Prostate gland (tissue), 2 donors: ENCODE results near the gene FAM234A. TPM values are rescaled to one million over a fixed set of nuclear protein-coding genes. Genes with fewer than 3 reads are reported as not detected.

Experiments used
- DNase-seq: peaks from one replicate; pipeline ENCODE4 v3.0.0-alpha.2; 2019; ENCODE audit warnings: low spot score
- H3K27ac ChIP-seq, 2 donors: fragments of 200-600 bp; sonication (generic); 2 replicates each; pipeline ENCODE4 v1.5.1; 2017 to 2019
- H3K27me3 ChIP-seq: fragments of 200-600 bp; sonication (generic); replicated peaks from 2 replicates; pipeline ENCODE4 v1.5.1; 2019; ENCODE audit not compliant: insufficient read depth
- H3K36me3 ChIP-seq, 2 donors: fragments of 200-600 bp; sonication (generic); 1 replicate in 1 of 2; 2 replicates in 1 of 2; pipeline versions ENCODE4 v1.5.1 to v1.8.1; 2017 to 2019
- H3K4me1 ChIP-seq: fragments of 200-600 bp; sonication (generic); replicated peaks from 2 replicates; pipeline ENCODE4 v1.5.1; 2019
- H3K4me3 ChIP-seq, 2 donors: fragments of 200-600 bp; sonication (generic); 2 replicates each; pipeline ENCODE4 v1.5.1; 2017 to 2019
- H3K9me3 ChIP-seq: fragments of 200-600 bp; sonication (generic); 2 replicates; pipeline ENCODE4 v1.5.1; 2017
- CTCF ChIP-seq, 4 experiments: fragments of 200-600 bp in 2 of 4; fragments of 450-650 bp in 2 of 4; sonication (generic) in 2 of 4; IDR thresholded peaks; 1 replicate in 3 of 4; 2 replicates in 1 of 4; pipeline ENCODE4 v1.5.1; 2016 to 2019; ENCODE audit warnings: antibody characterized with exemption in 4 of 4, mild to moderate bottlenecking in 2 of 4, moderate library complexity in 2 of 4
- POLR2A ChIP-seq: fragments of 450-650 bp; IDR thresholded peaks from one replicate; pipeline ENCODE4 v1.6.1; 2016; ENCODE audit warnings: antibody characterized with exemption, mild to moderate bottlenecking
- POLR2AphosphoS5 ChIP-seq: sonication (generic); formaldehyde crosslinking; IDR thresholded peaks from one replicate; pipeline ENCODE4 v1.6.1; 2017; ENCODE audit warnings: antibody characterized with exemption
- WGBS: methylation state at CpG from one replicate; pipeline ENCODE4 v1.1.5; 2018; 5-methylcytosine and 5-hydroxymethylcytosine counted together
- intact Hi-C: fragments of 100-400 bp; cut with DNase I; formaldehyde crosslinking; loops from one replicate; pipeline ENCODE4 v1.14.2; 2022
- total RNA-seq, 2 donors: library from RNA; depleted of rRNA; stranded (reverse); fragments of >200 nt; gene quantifications; one replicate each; pipeline ENCODE4 v1.1.0, GENCODE V29; 2016

The FAM234A gene
- total RNA-seq, 2 donors from 2014 or later: 83.8 to 114 TPM

GRCh38 chr16:189604-190186 lies 44.9 kb upstream of the FAM234A start:
- Histone ChIP-seq H3K9me3 (no peaks in the 10 kb centered on the region), H3K4me3 (no peak overlapping the region), H3K27ac (no peak overlapping the region), H3K36me3 (peaks cover 7 to 28% of the 10 kb centered on the region in 2 donors), H3K4me1 (no peaks in the 10 kb centered on the region), H3K27me3 (no peaks in the 10 kb centered on the region)
- DNase-seq: no peak
- 92% methylated on average over 34 of the region's 34 CpGs for WGBS
- no peak for TF ChIP-seq CTCF (IDR thresholded peaks at IDR 0.05)
- no peak for TF ChIP-seq POLR2A
- TF ChIP-seq POLR2AphosphoS5: no peak
- intact Hi-C loops: no loop called here

GRCh38 chr16:191831-192230 lies 42.8 kb upstream of the FAM234A start:
- TF ChIP-seq CTCF (IDR thresholded peaks at IDR 0.05) (no peak), POLR2AphosphoS5 (no peak), POLR2A (no peak)
- Histone ChIP-seq H3K9me3 (no peaks in the 10 kb centered on the region), H3K27me3 (no peaks in the 10 kb centered on the region), H3K4me1 (no peaks in the 10 kb centered on the region), H3K27ac (no peak overlapping the region), H3K36me3 (peaks cover 7 to 35% of the 10 kb centered on the region in 2 donors), H3K4me3 (no peak overlapping the region)
- intact Hi-C loops: no loop called here
- no peak for DNase-seq
- 93% methylated on average over 4 of the region's 4 CpGs for WGBS

GRCh38 chr16:192686-193085 lies 41.9 kb upstream of the FAM234A start:
- no peaks in the 10 kb centered on the region for H3K27me3 ChIP-seq
- WGBS: 92% methylated on average over 11 of the region's 11 CpGs
- no peak overlapping the region for H3K27ac ChIP-seq
- intact Hi-C loops: no loop called here
- H3K4me1 ChIP-seq: no peaks in the 10 kb centered on the region
- H3K4me3 ChIP-seq: no peak overlapping the region
- DNase-seq: no peak
- peaks cover 10 to 35% of the 10 kb centered on the region in 2 donors for H3K36me3 ChIP-seq
- TF ChIP-seq POLR2A (no peak), CTCF (IDR thresholded peaks at IDR 0.05) (no peak), POLR2AphosphoS5 (no peak)
- no peaks in the 10 kb centered on the region for H3K9me3 ChIP-seq

GRCh38 chr16:193441-193840 lies 41.2 kb upstream of the FAM234A start:
- TF ChIP-seq POLR2AphosphoS5 (no peak), CTCF (IDR thresholded peaks at IDR 0.05) (no peak), POLR2A (no peak)
- intact Hi-C loops: no loop called here
- Histone ChIP-seq H3K27ac (no peak overlapping the region), H3K36me3 (peaks cover 11 to 35% of the 10 kb centered on the region in 2 donors), H3K4me1 (no peaks in the 10 kb centered on the region), H3K4me3 (no peak overlapping the region), H3K27me3 (no peaks in the 10 kb centered on the region), H3K9me3 (no peaks in the 10 kb centered on the region)
- WGBS: 92% methylated on average over 15 of the region's 15 CpGs
- no peak for DNase-seq

- DNase-seq: no peak
- Histone ChIP-seq H3K9me3 (no peaks in the 10 kb centered on the region), H3K27me3 (no peaks in the 10 kb centered on the region), H3K36me3 (peaks cover 11 to 33% of the 10 kb centered on the region in 2 donors), H3K4me1 (no peaks in the 10 kb centered on the region), H3K27ac (no peak overlapping the region), H3K4me3 (no peak overlapping the region)
- intact Hi-C loops: no loop called here
- TF ChIP-seq POLR2AphosphoS5 (no peak), CTCF (IDR thresholded peaks at IDR 0.05) (no peak), POLR2A (no peak)
- 96% methylated on average over 6 of the region's 6 CpGs for WGBS
Observed at GRCh38 chr16:194516-194915, 40.1 kb upstream of the FAM234A start.
